Upper lobe of left lung (tissue), 6 donors: ENCODE measurements around the gene CLN5. TPM values are rescaled to one million over a fixed set of nuclear protein-coding genes. Genes with fewer than 3 reads are reported as not detected.

Experiments used
- ATAC-seq, 2 donors: fragments of 200-7000 bp; cut with Tn5 transposase; one replicate each; pipeline ENCODE4 v1.9.1; 2022; ENCODE audit warnings: mild to moderate bottlenecking in 2 of 2, moderate library complexity in 2 of 2; ENCODE audit not compliant: low FRiP score in 2 of 2
- DNase-seq, 2 donors: peaks; one replicate each; pipeline ENCODE4 v3.0.0-alpha.2; 2019 to 2020
- H3K27ac ChIP-seq, 4 donors: fragments of 200-600 bp; sonication (generic); one replicate each; pipeline ENCODE4 v1.5.1; 2016 to 2019
- H3K27me3 ChIP-seq, 4 donors: fragments of 200-600 bp; sonication (generic); one replicate each; pipeline ENCODE4 v1.5.1; 2017 to 2019
- H3K36me3 ChIP-seq, 4 donors: fragments of 200-600 bp; sonication (generic); one replicate each; pipeline ENCODE4 v1.5.1; 2016 to 2019
- H3K4me1 ChIP-seq, 4 donors: fragments of 200-600 bp; sonication (generic); one replicate each; pipeline ENCODE4 v1.5.1; 2018 to 2019
- H3K4me3 ChIP-seq, 4 donors: fragments of 200-600 bp; sonication (generic); one replicate each; pipeline ENCODE4 v1.5.1; 2017 to 2019; ENCODE audit warnings: mild to moderate bottlenecking in 2 of 4, moderate library complexity in 1 of 4
- H3K9me3 ChIP-seq, 4 donors: fragments of 200-600 bp; sonication (generic); one replicate each; pipeline ENCODE4 v1.5.1; 2018 to 2019
- EP300 ChIP-seq, 4 donors: sonication (generic); formaldehyde crosslinking; IDR thresholded peaks; one replicate each; pipeline ENCODE4 v1.5.1; 2017; ENCODE audit warnings: antibody characterized with exemption in 4 of 4, control low read depth in 2 of 4
- POLR2A ChIP-seq, 4 donors: fragments of 450-650 bp; IDR thresholded peaks; one replicate each; pipeline ENCODE4 v1.5.1; 2016 to 2017; ENCODE audit warnings: antibody characterized with exemption in 4 of 4, mild to moderate bottlenecking in 2 of 4
- POLR2AphosphoS5 ChIP-seq, 2 donors: sonication (generic); formaldehyde crosslinking; IDR thresholded peaks; one replicate each; pipeline ENCODE4 v1.5.1; 2017; ENCODE audit warnings: antibody characterized with exemption in 2 of 2
- WGBS, 2 donors: methylation state at CpG; one replicate each; pipeline ENCODE4 v1.1.5; 2017 to 2018; 5-methylcytosine and 5-hydroxymethylcytosine counted together
- total RNA-seq, 6 donors: library from RNA; depleted of rRNA in 4 of 6; stranded (reverse); fragments of >200 nt in 4 of 6; gene quantifications; one replicate each; pipeline versions ENCODE4 v1.1.0 to v1.2.1, GENCODE V29; 2016 to 2021
- TF ChIP-seq, protein P1 (sequence below), 6 experiments: fragments of 450-650 bp in 4 of 6; fragments of 200-600 bp in 2 of 6; sonication (generic) in 2 of 6; IDR thresholded peaks; one replicate each; pipeline ENCODE4 v1.5.1; 2016 to 2019; ENCODE audit warnings: antibody characterized with exemption in 6 of 6
- donor health status: DM: no; HTN: no; CAD: no; lungs with moderate emphysema.
- donor health status: DM: no; HTN: yes; CAD: no; lungs with severe emphysema.

Gene CLN5
- total RNA-seq, 6 donors from 2014 or later: 13.0 to 39.5 (median 25.8) TPM

DNA sequence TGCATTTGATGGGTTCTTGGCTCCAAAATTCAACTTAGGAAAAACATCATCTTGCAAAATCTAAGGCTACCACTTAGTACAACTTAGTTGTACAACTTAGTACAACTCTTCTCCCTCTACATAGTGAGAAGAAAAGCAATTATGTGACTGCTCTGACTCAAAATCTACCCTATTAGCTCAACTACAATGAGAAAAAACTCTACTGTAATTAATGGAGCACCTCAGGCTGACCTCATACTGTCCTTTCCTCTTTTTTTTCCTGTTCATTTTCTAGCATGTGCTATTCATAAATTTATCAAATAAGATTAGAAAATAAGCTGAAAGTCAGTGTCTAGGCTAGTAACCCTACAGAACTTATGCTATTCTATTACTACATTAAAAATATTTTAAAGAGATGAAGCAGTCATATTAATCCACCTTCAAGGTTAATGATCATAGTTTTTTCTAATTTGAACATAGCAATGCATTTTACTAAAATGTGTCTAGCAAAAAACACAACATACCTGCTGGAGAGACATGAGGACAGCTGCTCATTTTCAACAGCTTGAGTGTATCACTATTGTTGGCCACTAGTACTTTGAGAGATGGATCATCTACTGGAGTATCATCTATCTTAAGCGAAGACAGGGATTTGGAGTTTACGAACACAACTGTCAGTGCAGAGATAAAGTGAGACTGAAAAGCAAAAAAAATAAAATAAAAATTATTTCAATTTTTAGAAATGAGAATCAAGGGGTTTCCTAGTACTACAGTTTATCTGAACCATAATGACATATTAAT, 23.2 kb downstream of the CLN5 start:
- Histone ChIP-seq H3K4me3 (no peak overlapping the region), H3K36me3 (peaks cover 25 to 80% (median 52%) of the 10 kb centered on the region in 4 donors), H3K9me3 (no peaks in the 10 kb centered on the region), H3K27me3 (no peaks in the 10 kb centered on the region), H3K4me1 (peaks cover 12 to 33% (median 16%) of the 10 kb centered on the region in 4 donors), H3K27ac (no peak overlapping the region)
- ATAC-seq: no peak
- TF ChIP-seq, protein P1, sequence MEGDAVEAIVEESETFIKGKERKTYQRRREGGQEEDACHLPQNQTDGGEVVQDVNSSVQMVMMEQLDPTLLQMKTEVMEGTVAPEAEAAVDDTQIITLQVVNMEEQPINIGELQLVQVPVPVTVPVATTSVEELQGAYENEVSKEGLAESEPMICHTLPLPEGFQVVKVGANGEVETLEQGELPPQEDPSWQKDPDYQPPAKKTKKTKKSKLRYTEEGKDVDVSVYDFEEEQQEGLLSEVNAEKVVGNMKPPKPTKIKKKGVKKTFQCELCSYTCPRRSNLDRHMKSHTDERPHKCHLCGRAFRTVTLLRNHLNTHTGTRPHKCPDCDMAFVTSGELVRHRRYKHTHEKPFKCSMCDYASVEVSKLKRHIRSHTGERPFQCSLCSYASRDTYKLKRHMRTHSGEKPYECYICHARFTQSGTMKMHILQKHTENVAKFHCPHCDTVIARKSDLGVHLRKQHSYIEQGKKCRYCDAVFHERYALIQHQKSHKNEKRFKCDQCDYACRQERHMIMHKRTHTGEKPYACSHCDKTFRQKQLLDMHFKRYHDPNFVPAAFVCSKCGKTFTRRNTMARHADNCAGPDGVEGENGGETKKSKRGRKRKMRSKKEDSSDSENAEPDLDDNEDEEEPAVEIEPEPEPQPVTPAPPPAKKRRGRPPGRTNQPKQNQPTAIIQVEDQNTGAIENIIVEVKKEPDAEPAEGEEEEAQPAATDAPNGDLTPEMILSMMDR (IDR thresholded peaks at IDR 0.05): no peak
- TF ChIP-seq EP300 (IDR thresholded peaks at IDR 0.05): no peak
- TF ChIP-seq POLR2A (IDR thresholded peaks at IDR 0.05): no peak
- no peak for TF ChIP-seq POLR2AphosphoS5 (IDR thresholded peaks at IDR 0.05)
- WGBS, 2 donors: 92 to 100% methylated on average over 2 of the region's 2 CpGs
- no peak for DNase-seq

DNA sequence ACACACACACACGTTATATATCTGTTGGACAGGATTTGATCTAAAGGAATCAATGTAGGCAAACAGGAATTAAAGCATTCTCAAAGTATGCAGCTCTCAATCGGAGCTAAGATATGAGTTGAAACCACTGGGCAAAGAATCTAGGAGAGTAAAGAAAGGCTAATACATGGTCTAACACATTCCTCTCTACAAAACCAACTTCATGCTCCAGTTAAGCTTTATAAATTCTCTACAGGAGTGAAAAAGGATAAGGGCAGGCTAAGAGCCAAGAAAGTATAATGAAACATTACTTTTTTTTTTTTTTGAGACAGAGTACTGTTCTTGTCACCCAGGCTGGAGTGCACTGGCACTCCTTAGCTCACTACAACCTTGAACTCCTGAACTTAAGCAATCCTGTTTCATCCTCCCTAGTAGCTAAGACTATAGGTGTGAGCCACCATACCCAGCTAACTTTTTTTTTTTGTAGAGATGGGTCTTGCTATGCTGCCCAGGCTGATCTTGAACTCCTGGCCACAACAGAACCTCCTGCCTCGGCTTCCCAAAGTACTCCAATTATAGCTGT, 24.5 kb downstream of the CLN5 start:
- Histone ChIP-seq H3K4me1 (peaks cover 23 to 42% (median 29%) of the 10 kb centered on the region in 4 donors), H3K36me3 (peaks cover 25 to 72% (median 40%) of the 10 kb centered on the region in 4 donors), H3K9me3 (no peaks in the 10 kb centered on the region), H3K4me3 (no peak overlapping the region), H3K27ac (peak overlapping the region in 1 of 4 donors; percentile 1), H3K27me3 (no peaks in the 10 kb centered on the region)
- ATAC-seq: no peak
- 81 to 84% methylated on average over 3 of the region's 3 CpGs for WGBS, 2 donors
- TF ChIP-seq, protein P1 (IDR thresholded peaks at IDR 0.05): no peak
- no peak for DNase-seq

DNA sequence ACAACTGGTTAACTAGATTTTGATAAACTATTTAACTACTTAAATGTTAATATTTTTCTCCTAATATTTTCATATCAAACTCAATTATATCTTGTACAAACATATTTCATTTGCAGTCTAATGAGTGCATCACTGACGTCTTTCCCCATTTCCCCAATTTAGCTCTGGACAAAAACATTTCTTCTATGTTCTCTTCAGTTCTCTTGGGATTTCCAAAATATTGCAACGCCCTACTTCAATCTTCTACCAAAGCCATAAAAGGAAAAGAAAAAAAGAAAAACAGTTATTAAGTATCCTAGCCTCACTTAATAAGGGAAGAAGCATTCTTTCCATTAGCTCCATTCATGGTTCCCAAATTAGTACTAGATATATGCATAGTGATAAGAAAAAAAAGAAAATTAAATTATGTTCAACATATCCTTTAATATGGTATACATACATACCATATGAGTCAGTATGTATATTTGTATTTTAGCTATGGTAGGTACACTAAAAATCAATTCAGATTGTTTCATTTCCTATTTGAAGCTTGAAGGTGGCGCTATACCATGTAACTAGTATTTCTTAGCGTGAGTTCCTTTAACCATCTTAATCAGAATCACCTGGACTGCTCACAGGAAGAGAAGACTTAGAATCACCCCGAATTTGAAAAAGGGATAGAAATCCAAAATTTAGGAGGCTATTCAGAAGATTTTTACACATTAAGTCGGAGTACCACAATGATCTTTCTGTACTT, 25.2 kb downstream of the CLN5 start:
- TF ChIP-seq POLR2AphosphoS5 (IDR thresholded peaks at IDR 0.05): no peak
- TF ChIP-seq, protein P1 (IDR thresholded peaks at IDR 0.05): no peak
- TF ChIP-seq EP300 (IDR thresholded peaks at IDR 0.05): no peak
- TF ChIP-seq POLR2A (IDR thresholded peaks at IDR 0.05): no peak
- DNase-seq (no peak), ATAC-seq (peak in 1 of 2 donors; percentile 65)
- peaks cover 25 to 68% (median 36%) of the 10 kb centered on the region in 4 donors for H3K36me3 ChIP-seq
- H3K4me3 ChIP-seq: no peak overlapping the region
- H3K4me1 ChIP-seq: peaks cover 29 to 49% (median 36%) of the 10 kb centered on the region in 4 donors
- H3K9me3 ChIP-seq: no peaks in the 10 kb centered on the region
- peak overlapping the region in 3 of 4 donors; percentile 1 to 48 (median 12) for H3K27ac ChIP-seq
- 86 to 91% methylated on average over 6 of the region's 6 CpGs for WGBS, 2 donors
- no peaks in the 10 kb centered on the region for H3K27me3 ChIP-seq

DNA sequence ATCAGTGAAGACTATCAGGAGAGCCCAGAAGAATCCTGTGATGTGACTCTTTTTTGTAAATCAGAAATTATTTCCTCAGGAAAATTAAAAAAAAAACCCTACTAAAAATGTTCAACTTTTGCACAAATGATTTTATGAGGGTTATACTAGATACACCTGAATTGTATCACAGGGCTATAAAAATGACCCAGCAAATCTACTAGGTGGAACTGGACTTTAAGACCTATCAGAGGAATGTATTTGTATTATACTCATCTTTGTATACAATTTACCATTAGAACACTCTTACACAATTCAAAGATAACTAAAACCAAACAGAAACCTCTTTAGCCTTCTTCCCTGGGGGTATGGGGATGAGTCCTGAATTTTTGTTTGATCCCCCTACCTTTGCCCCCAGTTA, 27.9 kb downstream of the CLN5 start:
- TF ChIP-seq POLR2AphosphoS5 (IDR thresholded peaks at IDR 0.05) (no peak), POLR2A (IDR thresholded peaks at IDR 0.05) (no peak), EP300 (IDR thresholded peaks at IDR 0.05) (no peak)
- TF ChIP-seq, protein P1 (IDR thresholded peaks at IDR 0.05): no peak
- DNase-seq (no peak), ATAC-seq (no peak)
- Histone ChIP-seq H3K9me3 (no peaks in the 10 kb centered on the region), H3K4me3 (no peak overlapping the region), H3K27me3 (no peaks in the 10 kb centered on the region), H3K27ac (peak overlapping the region in 1 of 4 donors; percentile 8), H3K4me1 (peaks cover 56 to 70% (median 61%) of the 10 kb centered on the region in 4 donors), H3K36me3 (peaks cover 7 to 41% (median 14%) of the 10 kb centered on the region in 4 donors)
